Endothelial cell of umbilical vein (primary cell): ENCODE results near the gene MSL3B.

Experiments used
- CTCF ChIP-seq, 2 donors: IDR thresholded peaks; 1 replicate in 1 of 2; 2 replicates in 1 of 2; pipeline ENCODE4 v1.5.1; 2011; ENCODE audit warnings: low read length in 2 of 2, mild to moderate bottlenecking in 2 of 2, moderate library complexity in 2 of 2, control low read depth in 1 of 2, inconsistent platforms in 1 of 2, low read depth in 1 of 2; ENCODE audit not compliant: insufficient read depth in 1 of 2; ENCODE audit errors: extremely low read depth in 1 of 2
- EZH2 ChIP-seq: IDR thresholded peaks from 2 replicates; pipeline ENCODE4 v1.6.1; 2012; ENCODE audit warnings: borderline replicate concordance, low read depth, mild to moderate bottlenecking, moderate library complexity, low read length, inconsistent platforms; ENCODE audit not compliant: severe bottlenecking
- GATA2 ChIP-seq: IDR thresholded peaks from 2 replicates; pipeline ENCODE4 v1.7.0; 2011; ENCODE audit warnings: low read depth, mild to moderate bottlenecking, moderate library complexity, mixed read lengths, low read length; ENCODE audit not compliant: insufficient read length, insufficient read depth
- POLR2A ChIP-seq: IDR thresholded peaks from 2 replicates; pipeline ENCODE4 v1.6.1; 2012; ENCODE audit warnings: low read depth, mild to moderate bottlenecking, control low read depth, low read length

- TF ChIP-seq CTCF (IDR thresholded peaks at IDR 0.05; ENCODE audit: extremely low read depth in 1 of 2, insufficient read depth in 1 of 2, low read depth in 1 of 2, low read length in 2 of 2) = no peak
- TF ChIP-seq POLR2A = no peak
- no peak for TF ChIP-seq GATA2
- no peak for TF ChIP-seq EZH2
Measured at GRCh38 chr2:233816771-233817170, 51.4 kb downstream of the MSL3B start.
